WI38 (cell line): ENCODE data around the gene SAPCD2.
"Not testable (repeated sequence)": the region's sequence is repeated elsewhere in the genome, so short reads cannot be mapped to it uniquely, and the experiment has no call there.

Source experiments
- H3K4me3 ChIP-seq: 2 replicates; pipeline ENCODE4 v1.5.1; 2011; ENCODE audit warnings: low read depth, mild to moderate bottlenecking, control low read depth, low read length
- CTCF ChIP-seq: IDR thresholded peaks from 2 replicates; pipeline ENCODE4 v1.5.1; 2012; ENCODE audit warnings: low read depth, mild to moderate bottlenecking, control low read depth, low read length

The SAPCD2 gene

DNA sequence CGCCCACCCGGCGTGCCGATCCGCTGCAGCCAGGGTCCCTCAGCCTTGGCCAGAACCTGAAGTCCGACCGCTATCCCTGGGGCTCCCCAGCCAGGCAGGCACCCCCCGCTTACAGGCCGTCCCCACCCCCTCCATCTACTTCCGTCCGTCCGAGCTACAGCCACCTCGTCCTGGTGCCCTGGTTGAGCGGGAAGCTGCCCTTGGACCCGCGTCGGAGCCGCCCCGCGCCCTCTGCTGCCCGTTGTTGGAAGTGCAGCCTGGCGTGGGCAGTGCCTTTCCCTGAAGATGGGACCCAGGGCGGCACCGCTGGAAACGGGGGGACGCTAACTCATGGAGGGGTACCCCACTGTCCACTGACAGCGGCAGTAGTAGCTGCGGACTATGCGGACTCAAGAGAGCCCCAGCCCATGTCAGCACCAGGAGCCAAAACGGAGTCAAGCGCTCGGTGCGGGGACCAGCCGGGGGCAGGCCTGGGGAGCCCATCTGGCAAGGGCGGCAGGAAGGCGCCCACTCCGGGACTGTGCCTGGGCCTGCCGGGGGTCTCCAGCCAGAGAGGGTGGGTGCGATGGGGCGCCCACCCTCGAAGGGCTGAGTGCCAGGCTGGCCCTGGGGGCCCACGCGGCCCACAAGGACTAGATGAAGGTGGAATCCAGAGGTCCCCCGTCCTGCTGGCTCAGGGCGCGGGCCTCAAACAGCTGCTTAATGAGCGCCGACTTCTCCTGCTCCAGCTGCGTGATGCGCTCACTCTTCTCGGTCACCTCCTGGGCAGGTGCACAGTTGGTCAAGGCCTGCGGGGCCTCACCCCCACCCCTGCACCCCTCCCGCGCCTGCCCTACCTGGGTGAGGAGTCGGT, 6.1 kb downstream of the SAPCD2 start:
- TF ChIP-seq CTCF = peak; percentile 97
- no peak overlapping the region for H3K4me3 ChIP-seq

GRCh38 chr9:137063311-137064026, 6.9 kb downstream of the SAPCD2 start:
- no peak overlapping the region for H3K4me3 ChIP-seq
- TF ChIP-seq CTCF = no peak

- not testable (repeated sequence) for H3K4me3 ChIP-seq
Measured at GRCh38 chr9:137062798-137063197, 7.6 kb downstream of the SAPCD2 start.

- H3K4me3 ChIP-seq = no peak overlapping the region
- TF ChIP-seq CTCF = no peak
Measured at GRCh38 chr9:137062384-137062783, 8.0 kb downstream of the SAPCD2 start.

GRCh38 chr9:137058521-137059234, 11.7 kb downstream of the SAPCD2 start:
- no peak overlapping the region for H3K4me3 ChIP-seq
- no peak for TF ChIP-seq CTCF

- TF ChIP-seq CTCF = no peak
- H3K4me3 ChIP-seq = no peak overlapping the region
Measured at GRCh38 chr9:137057545-137057944, 12.8 kb downstream of the SAPCD2 start.

DNA sequence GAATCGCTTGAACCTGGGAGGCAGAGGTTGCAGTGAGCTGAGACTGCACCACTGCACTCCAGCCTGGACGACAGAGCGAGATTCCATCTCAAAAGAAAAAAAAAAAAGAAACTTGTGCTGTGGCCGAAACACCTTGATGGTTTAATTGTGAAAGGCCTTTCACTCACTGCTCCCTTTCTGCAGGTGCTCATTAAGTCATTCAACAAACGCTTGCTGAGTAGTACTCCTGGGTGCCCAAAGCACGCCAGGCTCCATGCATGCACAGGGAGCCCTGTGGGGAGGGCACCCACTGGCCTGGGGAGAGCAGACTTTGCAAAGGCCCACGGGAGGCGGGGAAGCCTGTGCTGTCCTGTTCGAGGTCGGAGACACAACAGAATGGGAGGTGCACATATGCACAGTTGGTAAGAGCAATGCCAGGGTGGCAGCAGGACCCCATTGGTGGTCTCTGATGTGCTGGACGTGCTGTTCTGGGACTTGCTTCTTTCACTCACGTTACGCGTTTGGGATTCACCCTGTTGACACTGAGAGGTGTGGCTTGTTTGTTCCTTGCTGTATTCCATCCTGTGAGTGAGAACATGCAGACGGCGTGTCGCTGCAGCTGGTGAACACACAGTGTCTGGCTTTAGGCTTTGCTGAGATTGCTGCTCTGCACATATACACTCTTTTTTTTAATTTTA, 13.5 kb downstream of the SAPCD2 start:
- no peak for TF ChIP-seq CTCF
- H3K4me3 ChIP-seq = no peak overlapping the region
